NCI-H2227 (cell line): ENCODE results near the gene MCMBP.

ENCODE experiments used
- DNase-seq: peaks from one replicate; lab custom pipeline; 2025; ENCODE audit not compliant: unreplicated experiment; lab: John Stamatoyannopoulos, UW

MCMBP gene

GRCh38 chr10:119786117-119786769 lies 86.4 kb downstream of the MCMBP start:
- no peak for DNase-seq

GRCh38 chr10:119784340-119785067 lies 88.1 kb downstream of the MCMBP start:
- DNase-seq = no peak

DNA sequence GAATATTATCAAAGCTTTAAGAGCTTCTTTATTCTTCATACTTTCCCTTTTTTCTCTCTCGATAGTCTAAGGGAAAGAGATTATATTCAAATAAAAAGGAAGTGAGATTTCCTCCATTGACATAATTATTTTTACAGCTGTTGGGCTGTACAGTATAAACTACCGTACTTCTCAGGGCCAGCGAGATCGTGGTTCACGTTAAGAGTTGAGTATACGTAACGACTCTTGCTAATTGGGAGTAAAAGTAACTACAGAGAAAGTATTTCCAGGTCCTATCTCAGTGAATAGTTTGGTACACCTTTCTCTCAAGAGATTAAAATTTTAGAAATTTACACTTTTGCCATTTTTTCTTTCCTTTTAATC lies 89.0 kb downstream of the MCMBP start:
- DNase-seq = no peak

GRCh38 chr10:119782981-119783664 lies 89.5 kb downstream of the MCMBP start:
- no peak for DNase-seq

DNA sequence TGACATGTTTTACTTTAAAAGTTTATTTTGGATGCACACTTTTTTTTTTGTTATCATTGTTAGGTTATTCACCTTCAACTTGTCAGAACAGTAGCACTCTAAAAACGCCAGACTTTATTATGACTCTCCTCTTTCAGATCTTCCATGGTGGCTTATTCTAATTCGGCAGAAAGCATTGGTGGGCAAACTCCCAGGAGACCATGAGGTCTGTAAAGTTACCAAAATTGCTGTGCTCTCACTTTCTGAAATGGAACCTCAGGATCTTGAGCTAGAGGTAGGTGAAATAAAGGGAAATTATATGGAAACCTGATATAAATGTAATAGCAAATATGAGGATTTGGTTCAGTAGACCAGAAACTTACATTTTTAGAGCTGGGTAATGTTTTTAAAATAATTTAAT lies 91.1 kb downstream of the MCMBP start:
- DNase-seq = no peak

- no peak for DNase-seq
Measured at GRCh38 chr10:119780879-119781480, 91.7 kb downstream of the MCMBP start.
